PFSK-1 (cell line): ENCODE measurements around the gene PP2D1.

Experiments used
- FOXP2 ChIP-seq: optimal IDR thresholded peaks from 2 replicates; pipeline ENCODE3; 2011; ENCODE audit warnings: borderline replicate concordance, control low read depth, inconsistent platforms; ENCODE audit not compliant: insufficient read depth; ENCODE audit errors: extremely low read length, extremely low read depth
- POLR2AphosphoS5 ChIP-seq: IDR thresholded peaks from 2 replicates; pipeline ENCODE4 v1.6.1; 2012; ENCODE audit warnings: low read depth, mild to moderate bottlenecking, control low read depth, low read length, moderate library complexity
- REST ChIP-seq, 2 experiments: IDR thresholded peaks; 2 replicates each; pipeline versions ENCODE4 v1.6.1 to v1.8.0; 2011 to 2012; ENCODE audit warnings: low read depth in 2 of 2, low read length in 2 of 2, control low read depth in 1 of 2, inconsistent platforms in 1 of 2, mild to moderate bottlenecking in 1 of 2, moderate library complexity in 1 of 2; ENCODE audit not compliant: insufficient read depth in 1 of 2
- SIN3A ChIP-seq: IDR thresholded peaks from 2 replicates; pipeline ENCODE4 v1.6.1; 2012; ENCODE audit warnings: mild to moderate bottlenecking, low read length, moderate library complexity, borderline replicate concordance; ENCODE audit not compliant: insufficient read depth
- TAF1 ChIP-seq: IDR thresholded peaks from 2 replicates; pipeline ENCODE4 v1.6.1; 2012; ENCODE audit warnings: low read length, control low read depth, borderline replicate concordance; ENCODE audit not compliant: insufficient read depth

PP2D1 gene

GRCh38 chr3:20052851-20053250 is 40.8 kb upstream of the PP2D1 start:
- no peak for TF ChIP-seq POLR2AphosphoS5
- TF ChIP-seq SIN3A = no peak
- no peak for TF ChIP-seq FOXP2
- TF ChIP-seq TAF1 = no peak
- no peak for TF ChIP-seq REST (IDR thresholded peaks at IDR 0.05; ENCODE audit: insufficient read depth in 1 of 2, low read depth in 2 of 2, low read length in 2 of 2)

GRCh38 chr3:20051123-20051806 is 39.2 kb upstream of the PP2D1 start:
- TF ChIP-seq POLR2AphosphoS5 (no peak), REST (IDR thresholded peaks at IDR 0.05; ENCODE audit: insufficient read depth in 1 of 2, low read depth in 2 of 2, low read length in 2 of 2) (no peak), TAF1 (no peak), SIN3A (no peak), FOXP2 (no peak)

GRCh38 chr3:20047976-20048883 is 36.2 kb upstream of the PP2D1 start:
- no peak for TF ChIP-seq POLR2AphosphoS5
- no peak for TF ChIP-seq FOXP2
- TF ChIP-seq TAF1 = no peak
- no peak for TF ChIP-seq SIN3A
- TF ChIP-seq REST (IDR thresholded peaks at IDR 0.05; ENCODE audit: insufficient read depth in 1 of 2, low read depth in 2 of 2, low read length in 2 of 2) = no peak

- TF ChIP-seq POLR2AphosphoS5 (no peak), TAF1 (no peak), SIN3A (no peak), FOXP2 (no peak), REST (IDR thresholded peaks at IDR 0.05; ENCODE audit: insufficient read depth in 1 of 2, low read depth in 2 of 2, low read length in 2 of 2) (no peak)
These were observed 35.3 kb upstream of the PP2D1 start for GRCh38 chr3:20047341-20047779.
